Measurements from ENCODE around the gene CRIP2.

The CRIP2 gene

DNA sequence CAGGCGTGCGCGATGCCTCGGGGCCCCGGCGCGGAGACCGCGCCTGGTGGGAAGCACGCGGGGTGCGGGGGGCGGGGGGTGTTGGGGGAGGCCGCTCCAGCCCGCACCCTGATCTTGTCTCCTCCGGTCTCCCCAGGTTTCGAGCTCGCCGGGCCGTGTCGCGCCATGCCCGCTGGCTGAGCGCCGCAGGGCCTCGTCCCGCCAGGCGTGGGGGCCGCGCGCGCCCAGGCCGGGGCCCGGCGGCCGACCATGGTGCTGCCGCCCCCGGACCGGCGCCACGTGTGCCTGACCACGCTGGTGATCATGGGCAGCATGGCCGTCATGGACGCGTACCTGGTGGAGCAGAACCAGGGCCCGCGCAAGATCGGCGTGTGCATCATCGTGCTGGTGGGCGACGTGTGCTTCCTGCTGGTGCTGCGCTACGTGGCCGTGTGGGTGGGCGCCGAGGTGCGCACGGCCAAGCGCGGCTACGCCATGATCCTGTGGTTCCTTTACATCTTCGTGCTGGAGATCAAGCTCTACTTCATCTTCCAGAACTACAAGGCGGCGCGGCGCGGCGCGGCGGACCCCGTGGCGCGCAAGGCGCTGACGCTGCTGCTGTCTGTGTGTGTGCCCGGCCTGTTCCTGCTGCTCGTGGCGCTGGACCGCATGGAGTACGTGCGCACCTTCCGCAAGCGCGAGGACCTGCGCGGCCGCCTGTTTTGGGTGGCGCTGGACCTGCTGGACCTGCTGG, 54.1 kb downstream of the CRIP2 start:
- peak; percentile 66 for DNase-seq (ENCODE audit: low read depth)

GRCh38 chr14:105529319-105529568, 54.6 kb downstream of the CRIP2 start:
- no peak for DNase-seq (ENCODE audit: low read depth)
